ENCODE measurements around the gene TMEM191C.

The TMEM191C gene

GRCh38 chr22:21446128-21446826 is 20.9 kb upstream of the TMEM191C start:
- peaks cover 11% of the 10 kb centered on the region for H3K36me3 ChIP-seq (ENCODE audit: control insufficient read depth, insufficient read depth, low read length)
- TF ChIP-seq CTCF (IDR thresholded peaks at IDR 0.05; ENCODE audit: insufficient read depth, low read length, poor library complexity, severe bottlenecking), result no peak
- H3K27me3 ChIP-seq (replicated peaks; ENCODE audit: control insufficient read depth, insufficient read depth, low read length), result no peaks in the 10 kb centered on the region
- H3K4me3 ChIP-seq (replicated peaks; ENCODE audit: low read depth, low read length), result no peak overlapping the region
- DNase-seq (ENCODE audit: extremely low read depth, insufficient read length), result no peak

GRCh38 chr22:21446827-21447690 is 20.1 kb upstream of the TMEM191C start:
- Histone ChIP-seq H3K36me3 (ENCODE audit: control insufficient read depth, insufficient read depth, low read length) (peaks cover 11% of the 10 kb centered on the region), H3K27me3 (replicated peaks; ENCODE audit: control insufficient read depth, insufficient read depth, low read length) (no peaks in the 10 kb centered on the region), H3K4me3 (replicated peaks; ENCODE audit: low read depth, low read length) (no peak overlapping the region)
- no peak for TF ChIP-seq CTCF (IDR thresholded peaks at IDR 0.05; ENCODE audit: insufficient read depth, low read length, poor library complexity, severe bottlenecking)
- no peak for DNase-seq (ENCODE audit: extremely low read depth, insufficient read length)

GRCh38 chr22:21447694-21448402 is 19.3 kb upstream of the TMEM191C start:
- no peaks in the 10 kb centered on the region for H3K27me3 ChIP-seq (replicated peaks; ENCODE audit: control insufficient read depth, insufficient read depth, low read length)
- peaks cover 11% of the 10 kb centered on the region for H3K36me3 ChIP-seq (ENCODE audit: control insufficient read depth, insufficient read depth, low read length)
- no peak for DNase-seq (ENCODE audit: extremely low read depth, insufficient read length)
- TF ChIP-seq CTCF (IDR thresholded peaks at IDR 0.05; ENCODE audit: insufficient read depth, low read length, poor library complexity, severe bottlenecking), result peak; percentile 33
- H3K4me3 ChIP-seq (replicated peaks; ENCODE audit: low read depth, low read length), result no peak overlapping the region

GRCh38 chr22:21448627-21449416 is 18.4 kb upstream of the TMEM191C start:
- H3K36me3 ChIP-seq (ENCODE audit: control insufficient read depth, insufficient read depth, low read length), result peaks cover 11% of the 10 kb centered on the region
- DNase-seq (ENCODE audit: extremely low read depth, insufficient read length), result no peak
- no peaks in the 10 kb centered on the region for H3K27me3 ChIP-seq (replicated peaks; ENCODE audit: control insufficient read depth, insufficient read depth, low read length)
- TF ChIP-seq CTCF (IDR thresholded peaks at IDR 0.05; ENCODE audit: insufficient read depth, low read length, poor library complexity, severe bottlenecking), result no peak
- H3K4me3 ChIP-seq (replicated peaks; ENCODE audit: low read depth, low read length), result no peak overlapping the region

- peaks cover 9% of the 10 kb centered on the region for H3K36me3 ChIP-seq (ENCODE audit: control insufficient read depth, insufficient read depth, low read length)
- no peak overlapping the region for H3K4me3 ChIP-seq (replicated peaks; ENCODE audit: low read depth, low read length)
- DNase-seq (ENCODE audit: extremely low read depth, insufficient read length), result no peak
- no peaks in the 10 kb centered on the region for H3K27me3 ChIP-seq (replicated peaks; ENCODE audit: control insufficient read depth, insufficient read depth, low read length)
- TF ChIP-seq CTCF (IDR thresholded peaks at IDR 0.05; ENCODE audit: insufficient read depth, low read length, poor library complexity, severe bottlenecking), result no peak
These were observed 17.5 kb upstream of the TMEM191C start for GRCh38 chr22:21449531-21450319.

Data from GM06990 (cell line).